Forelimb muscle (tissue), 1 donor: ENCODE measurements around the gene EEIG2. TPM values are rescaled to one million over a fixed set of nuclear protein-coding genes. Genes with fewer than 3 reads are reported as not detected.
"Not testable (repeated sequence)": the region's sequence is repeated elsewhere in the genome, so short reads cannot be mapped to it uniquely, and the experiment has no call there.

Source experiments
- DNase-seq: peaks from one replicate; pipeline ENCODE4 v3.0.0-alpha.2; 2013; ENCODE audit warnings: low read depth
- polyA plus RNA-seq: library from polyadenylated mRNA; unstranded; fragments of 120-200 nt; gene quantifications from one replicate; pipeline ENCODE4 v1.2.1, GENCODE V29; 2013; ENCODE audit not compliant: insufficient read length

The EEIG2 gene
- polyA plus RNA-seq, 1 donor = 9.7 TPM

DNA sequence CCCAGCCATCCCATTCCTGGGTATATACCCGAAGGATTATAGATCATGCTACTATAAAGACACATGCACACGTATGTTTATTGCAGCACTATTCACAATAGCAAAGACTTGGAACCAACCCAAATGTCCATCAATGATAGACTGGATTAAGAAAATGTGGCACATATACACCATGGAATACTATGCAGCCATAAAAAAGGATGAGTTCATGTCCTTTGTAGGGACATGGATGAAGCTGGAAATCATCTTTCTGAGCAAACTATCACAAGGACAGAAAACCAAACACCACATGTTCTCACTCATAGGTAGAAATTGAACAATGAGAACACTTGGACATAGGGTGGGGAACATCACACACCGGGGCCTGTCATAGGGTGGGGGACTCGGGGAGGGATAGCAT lies 12.4 kb upstream of the EEIG2 start:
- not testable (repeated sequence) for DNase-seq

DNA sequence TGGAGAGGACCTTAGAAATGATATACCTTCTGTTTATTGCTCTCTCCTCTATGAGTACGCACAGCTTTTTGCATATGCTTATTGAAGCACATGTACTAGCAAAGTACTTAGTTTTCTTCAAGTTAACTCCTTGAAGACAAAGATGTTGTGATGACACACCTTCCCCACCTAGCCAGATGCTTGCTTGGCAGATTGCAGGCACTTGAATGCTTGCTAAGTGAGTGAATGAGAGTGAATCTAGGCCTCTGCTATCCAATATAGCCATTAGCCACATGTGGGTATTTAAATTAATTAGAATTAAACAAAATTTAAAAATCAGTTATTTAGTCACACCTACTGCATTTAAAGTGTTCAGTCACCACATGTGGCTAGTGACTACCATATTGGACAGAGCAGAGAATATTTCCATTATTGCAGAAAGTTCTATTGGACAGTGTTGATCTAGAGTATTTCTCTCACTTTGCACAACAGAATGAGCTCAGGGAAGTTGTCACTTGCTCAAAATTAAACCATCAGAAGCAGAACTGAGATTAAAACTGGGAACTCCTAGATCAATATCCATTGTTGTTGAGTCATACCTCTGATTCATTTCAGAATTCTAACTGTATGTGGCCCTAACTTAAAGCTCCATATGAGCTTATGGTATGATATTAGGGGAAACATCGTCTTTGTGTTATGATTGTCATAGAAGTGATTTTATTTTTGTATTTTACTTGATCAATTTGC lies 8.6 kb upstream of the EEIG2 start:
- DNase-seq = no peak

DNA sequence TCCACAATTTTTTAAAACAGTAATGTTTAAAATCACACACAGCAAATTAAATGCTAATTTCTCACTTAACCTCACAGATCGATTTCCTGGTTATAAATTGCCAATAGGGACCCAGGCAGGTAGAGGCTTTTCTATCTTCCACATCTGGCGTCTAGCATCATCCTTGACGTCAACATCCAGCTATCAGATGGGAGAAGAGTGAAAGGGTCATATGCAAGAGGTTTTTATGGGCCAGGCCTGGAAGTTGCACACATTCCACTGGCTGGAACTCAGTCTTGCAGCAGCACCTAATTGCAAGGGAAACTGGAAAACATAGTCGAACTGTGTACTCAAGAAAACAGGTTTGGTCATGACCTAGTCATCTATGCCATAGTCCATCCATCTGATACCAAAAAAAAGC lies 6.0 kb upstream of the EEIG2 start:
- DNase-seq = no peak

DNA sequence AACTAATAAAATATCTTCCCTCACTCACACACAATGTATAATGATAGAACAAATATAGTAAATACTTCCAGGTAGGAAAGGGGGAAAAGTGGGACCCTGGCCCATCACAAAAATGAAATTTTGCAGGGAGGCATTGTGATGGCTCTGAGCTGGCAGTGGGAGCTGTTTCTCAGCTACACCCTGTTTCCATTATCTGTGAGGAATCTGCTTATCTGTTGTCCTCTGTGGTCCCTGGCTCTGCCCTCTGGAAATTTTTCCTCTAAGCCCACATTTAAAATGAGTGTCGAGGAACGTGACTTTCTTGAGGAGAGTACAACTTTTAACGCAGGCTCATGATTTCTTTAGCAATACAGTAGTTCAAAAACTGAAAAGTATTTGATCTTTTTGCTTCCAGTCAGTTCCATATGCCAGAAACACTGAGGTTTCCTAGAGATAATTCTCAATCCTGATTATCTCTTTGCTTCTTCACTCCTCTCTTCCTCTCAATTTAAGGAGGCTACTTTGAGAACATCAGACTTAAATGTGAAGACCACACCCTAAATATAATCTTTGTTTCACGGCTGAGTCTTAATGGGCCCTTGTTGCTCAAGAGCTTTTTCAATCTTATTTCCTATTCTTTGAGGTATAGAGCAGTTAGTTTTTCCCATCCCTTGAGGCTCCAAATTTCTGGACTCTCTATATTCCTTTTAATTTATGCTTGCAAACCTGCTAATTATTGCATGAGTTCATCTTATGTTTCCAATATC lies 5.0 kb upstream of the EEIG2 start:
- DNase-seq = no peak

DNA sequence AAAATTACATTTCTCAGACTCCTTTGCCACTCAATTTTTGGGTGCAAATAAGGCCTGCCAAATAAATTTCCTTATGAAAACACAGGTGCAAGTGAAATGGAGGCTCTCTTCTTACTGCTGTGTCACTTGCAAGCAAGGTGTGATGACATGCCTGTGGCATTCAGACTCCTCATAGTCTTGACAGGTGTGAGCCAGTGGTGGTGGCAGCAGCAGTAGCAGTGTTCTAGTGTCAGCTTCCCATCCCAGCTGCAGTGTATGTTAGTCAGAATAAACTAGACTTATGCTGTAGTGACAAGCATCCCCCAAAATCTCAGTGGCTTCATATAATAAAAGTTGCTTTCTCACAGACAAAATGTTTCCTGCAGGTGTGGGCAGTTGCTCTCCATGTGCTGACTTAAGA lies 3.8 kb upstream of the EEIG2 start:
- no peak for DNase-seq

DNA sequence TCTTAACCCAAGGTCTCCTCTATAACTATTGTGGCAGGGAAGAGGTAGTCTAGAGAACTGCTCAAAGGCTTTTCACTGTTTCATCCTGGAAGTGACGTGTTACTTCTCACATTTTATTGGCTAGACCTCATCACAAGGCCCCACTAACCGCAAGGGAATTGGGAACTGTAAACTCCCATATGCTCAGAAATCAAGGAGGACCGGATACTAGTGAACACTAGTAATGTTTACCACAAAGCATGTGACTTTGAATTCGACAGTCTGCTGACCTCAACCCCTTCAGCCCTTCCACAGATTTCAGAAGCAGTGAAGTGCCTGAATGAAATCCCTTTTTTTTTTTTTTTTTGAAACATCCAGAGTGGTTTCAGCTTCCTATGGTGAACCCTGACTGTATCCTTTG lies 3.4 kb upstream of the EEIG2 start:
- DNase-seq = no peak

DNA sequence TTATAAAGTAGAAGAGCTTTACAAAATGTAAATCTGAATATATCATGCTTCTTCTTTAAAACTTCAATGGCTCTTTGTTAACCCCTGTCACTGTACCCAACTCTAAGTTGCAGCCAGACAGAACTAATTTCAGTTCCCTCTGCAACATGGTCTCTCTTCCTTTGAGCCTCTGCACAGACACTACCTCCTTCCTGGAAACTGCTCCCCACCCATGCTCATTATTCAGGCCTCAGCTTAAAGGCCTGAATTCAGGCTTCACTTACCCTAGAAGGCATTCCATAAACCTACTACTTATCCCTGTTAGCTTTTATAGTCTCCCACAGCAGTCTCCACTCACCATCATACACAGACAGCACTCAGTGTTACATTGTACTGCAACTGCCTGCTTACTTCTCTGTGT lies 2.6 kb upstream of the EEIG2 start:
- DNase-seq = no peak

DNA sequence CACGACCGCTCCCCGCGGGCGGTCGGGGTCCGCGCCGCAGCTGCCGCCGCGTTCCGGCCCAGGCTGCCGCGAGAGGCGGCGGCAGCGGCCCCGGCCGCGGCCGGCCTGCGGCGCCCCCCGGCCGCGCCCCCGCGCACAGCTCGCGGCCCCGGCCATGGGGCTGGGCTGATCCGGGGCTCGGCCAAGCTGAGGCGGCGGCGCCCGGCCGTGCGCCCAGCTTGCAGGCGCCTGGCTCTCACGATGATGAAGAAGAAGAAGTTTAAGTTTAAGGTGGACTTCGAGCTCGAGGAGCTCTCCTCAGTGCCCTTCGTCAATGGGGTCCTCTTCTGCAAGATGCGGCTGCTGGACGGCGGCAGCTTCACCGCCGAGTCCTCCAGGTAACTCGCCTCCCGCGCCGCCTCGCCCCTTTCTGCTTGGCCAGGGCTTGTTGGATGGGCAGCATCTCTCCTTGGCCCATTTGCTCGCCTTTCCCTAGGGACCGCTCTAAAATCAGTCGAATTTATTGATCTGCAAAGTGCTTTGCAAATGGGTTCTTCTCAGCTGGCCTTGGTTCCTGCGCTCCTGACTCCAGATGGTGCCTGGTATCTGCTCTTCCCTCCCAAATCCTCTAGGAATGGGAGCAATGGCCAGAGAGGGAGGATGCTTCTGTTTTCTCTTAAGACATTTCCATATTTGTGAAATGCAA lies 431 bp downstream of the EEIG2 start:
- no peak for DNase-seq

DNA sequence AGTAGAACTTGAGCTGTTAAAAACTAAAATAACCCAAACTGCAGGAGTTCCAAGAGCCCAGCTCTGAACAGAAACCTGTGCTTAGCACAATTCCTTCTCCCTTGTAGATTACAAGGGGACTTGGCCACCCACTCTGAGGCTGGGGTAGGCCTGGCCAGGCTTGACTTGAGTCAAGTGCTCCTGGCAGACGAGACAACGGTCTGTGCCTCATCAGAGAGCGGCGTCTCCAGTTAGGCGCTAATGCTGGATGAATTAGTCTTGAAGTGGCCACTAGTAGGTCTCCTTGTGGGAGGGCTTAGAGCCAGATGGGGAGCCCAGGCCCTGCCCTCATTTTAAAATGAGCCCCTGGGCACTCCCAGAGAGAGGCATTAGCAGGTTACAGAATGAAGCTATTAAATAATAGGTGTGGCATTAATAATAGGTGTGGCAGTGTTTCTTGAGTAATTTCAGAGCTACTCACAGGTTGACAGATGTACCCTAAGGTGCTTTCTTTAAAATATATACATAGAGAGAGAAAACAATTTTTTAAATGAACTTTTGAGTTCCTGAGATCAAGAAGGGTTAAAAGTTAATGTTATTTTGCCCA lies 1.1 kb downstream of the EEIG2 start:
- DNase-seq = no peak

DNA sequence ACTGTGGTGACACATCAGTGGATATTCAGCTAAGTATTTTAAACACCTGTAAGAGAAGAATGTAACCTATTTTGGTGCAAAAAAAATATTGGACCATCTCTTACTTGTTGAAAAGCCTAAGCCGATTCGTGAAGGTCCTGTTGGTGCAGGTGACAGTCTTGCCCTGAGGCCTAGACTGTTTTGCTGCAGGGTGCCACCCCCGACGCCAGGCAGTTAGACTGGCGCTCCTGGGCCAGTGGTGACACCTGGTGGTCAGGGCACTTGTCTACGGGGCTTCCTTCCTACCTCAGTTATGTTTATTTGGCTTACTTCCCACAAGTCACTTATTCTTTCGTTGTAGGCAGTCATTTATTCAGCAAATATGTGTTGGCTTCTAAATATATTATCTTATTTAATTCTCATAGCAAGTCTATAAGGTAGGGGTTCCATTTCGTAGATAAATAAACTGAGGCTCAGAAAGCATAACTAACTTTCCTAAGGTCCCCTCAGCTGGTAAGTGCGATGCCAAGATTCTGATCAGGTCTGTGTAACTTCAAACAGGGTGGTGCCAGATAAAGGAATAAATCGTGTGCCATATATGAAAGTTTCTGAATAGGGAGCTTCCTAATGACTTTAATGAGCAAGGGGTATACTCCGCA lies 1.9 kb downstream of the EEIG2 start:
- DNase-seq = no peak

DNA sequence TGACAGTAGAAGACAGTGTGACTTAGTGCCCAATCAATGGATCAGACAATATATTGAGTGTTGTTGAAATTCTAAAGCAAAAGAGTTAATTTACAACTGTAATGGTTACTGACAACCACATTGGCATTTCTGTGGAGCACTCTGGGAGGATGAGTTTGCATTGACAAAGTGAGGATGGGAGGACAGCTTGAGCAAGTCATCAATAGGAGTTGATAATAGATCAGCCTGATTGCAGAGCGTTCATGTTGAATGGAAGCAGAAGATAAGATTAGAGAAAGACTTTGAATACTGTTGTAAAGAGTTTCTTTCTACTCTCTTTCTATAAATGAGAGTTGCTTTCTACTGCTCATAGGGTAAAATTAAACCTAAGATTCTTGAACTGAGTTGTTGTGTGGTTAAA lies 3.9 kb downstream of the EEIG2 start:
- DNase-seq = no peak

DNA sequence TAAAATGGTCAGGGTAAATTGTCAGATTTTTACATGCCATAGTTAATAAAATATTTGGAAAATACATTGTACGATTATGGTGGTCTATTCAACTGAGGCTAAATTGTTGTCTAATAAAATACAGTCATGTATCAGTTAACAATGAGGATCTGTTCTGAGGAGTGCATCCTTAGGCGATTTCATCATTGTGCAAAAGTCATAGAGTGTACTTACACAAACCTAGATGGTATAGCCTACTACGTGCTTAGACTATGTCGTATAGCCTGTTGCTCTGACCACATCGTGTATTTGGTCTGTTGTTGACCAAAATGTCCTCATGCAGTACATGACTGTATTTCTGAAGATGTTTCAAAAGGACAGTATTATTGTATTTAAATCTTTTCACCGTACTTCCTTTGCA lies 5.2 kb downstream of the EEIG2 start:
- DNase-seq = no peak

DNA sequence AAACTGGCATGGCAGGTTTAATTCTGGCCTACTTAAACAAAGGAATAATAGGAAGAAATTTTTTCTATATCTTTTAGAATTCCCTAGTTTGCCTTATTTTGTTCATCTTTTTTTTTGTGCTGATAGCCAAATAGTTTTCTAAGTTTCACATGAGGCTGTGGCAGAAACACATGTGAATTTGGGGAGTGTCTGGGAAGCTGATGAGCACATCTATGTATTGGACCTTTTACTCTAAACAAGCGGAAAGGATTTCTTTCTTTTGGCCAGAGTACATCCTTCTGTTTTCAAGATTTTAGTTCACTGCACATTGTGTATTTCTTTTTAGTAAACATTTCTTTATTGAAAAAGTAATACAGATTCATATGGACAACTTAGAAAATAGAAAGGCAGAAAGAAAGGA lies 5.6 kb downstream of the EEIG2 start:
- DNase-seq = no peak

DNA sequence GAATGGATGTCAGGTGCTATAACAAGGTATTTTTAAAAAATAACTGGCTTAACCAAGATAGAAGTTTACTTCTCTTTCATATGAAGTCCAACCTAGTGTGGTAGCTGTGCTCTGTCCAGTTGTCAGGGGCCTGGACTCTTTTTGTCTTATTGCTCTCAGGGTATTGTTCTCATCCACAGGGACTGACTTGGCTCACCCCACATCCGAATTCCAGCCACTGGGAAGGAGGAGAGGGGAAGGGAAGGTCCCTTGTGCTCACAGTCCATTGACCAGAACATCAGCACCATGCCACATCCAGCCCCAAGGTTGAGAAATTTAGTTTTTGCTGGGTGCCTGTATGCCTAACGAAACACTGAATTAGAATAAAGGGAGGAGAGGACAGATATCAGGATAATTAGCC lies 8.7 kb downstream of the EEIG2 start:
- no peak for DNase-seq

DNA sequence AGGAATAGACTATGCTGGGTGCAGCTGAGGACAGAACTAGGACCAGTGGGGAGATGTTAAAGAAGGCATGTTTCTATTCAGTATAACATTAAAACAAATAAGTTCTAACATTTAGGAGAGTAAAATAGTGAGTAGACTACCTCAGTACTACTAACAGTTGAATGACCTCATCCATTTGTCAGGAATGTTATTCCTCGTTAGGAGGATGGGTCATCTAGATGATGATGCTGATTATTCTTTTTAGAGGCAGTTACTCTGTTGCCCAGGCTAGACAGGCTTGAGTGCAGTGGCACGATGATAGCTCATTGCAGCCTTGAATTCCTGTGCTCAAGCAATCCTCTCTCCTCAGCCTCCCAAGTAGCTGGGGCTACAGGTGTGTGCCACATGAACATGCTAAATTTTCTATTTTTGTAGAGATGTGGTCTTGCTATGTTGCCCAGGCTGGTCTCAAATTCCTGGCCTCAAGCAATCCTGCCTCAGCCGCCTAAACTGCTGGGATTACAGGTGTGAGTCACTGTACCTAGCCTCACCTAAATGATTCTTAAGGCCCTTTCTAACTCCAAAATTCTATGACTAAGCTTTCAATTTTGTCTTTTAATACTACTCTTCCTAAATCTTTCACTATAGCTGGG lies 9.3 kb downstream of the EEIG2 start:
- DNase-seq = no peak

DNA sequence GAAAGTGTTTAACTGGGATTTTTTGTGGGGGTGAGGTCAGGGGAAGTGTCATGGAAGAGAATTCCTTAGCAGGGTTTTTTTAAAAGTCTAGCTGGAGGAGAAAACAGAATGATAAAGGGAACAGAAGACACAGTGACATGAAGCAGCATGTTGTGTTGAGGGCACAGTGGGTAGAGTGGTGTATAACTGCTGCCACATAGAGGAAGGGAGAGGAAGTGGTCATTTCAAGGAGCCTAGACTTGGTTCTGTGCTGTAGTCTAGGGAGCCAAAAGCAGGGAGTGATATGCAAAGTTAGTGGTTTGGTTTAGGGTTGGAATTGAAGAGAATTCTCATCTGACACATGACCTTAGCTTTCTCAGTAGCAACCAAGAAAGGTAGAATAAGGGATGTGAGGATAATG lies 10.2 kb downstream of the EEIG2 start:
- no peak for DNase-seq

DNA sequence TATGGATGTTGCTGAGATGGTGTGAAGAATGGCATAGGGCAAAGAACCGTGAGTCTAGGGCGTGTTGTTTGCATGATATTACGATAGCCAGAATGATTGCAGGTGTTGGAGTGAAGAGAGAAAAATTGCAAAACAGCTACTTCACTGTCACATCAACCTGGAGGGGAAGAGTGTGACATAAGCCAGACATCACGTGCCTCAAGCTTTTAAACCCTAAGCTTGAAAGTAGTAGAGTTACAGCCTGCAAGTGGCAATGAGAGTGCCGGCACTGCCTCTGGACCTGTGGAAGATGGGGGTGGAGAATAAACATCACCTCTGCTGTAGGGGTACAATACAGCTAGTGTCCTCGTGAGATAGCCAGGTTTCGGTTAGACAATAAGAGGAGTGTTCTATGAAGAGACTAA lies 11.1 kb downstream of the EEIG2 start:
- DNase-seq = no peak

DNA sequence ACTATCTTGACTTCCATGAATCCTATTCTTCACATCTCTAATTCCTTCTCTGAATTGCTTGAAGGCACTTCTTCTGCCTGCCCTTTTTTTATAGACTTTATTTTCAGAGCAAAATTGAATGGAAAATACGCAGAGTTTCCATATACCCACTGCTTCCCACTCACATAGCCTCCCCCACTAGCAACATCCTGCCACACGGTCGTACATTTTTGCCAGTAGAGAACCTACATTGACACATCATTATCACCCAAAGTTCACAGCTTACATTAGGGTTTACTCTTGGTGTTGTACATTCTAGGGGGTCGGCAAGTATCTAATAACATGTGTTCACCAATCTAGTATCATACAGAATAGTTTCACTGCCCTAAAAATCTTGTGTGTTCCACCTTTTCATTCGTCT lies 12.3 kb downstream of the EEIG2 start:
- DNase-seq = no peak

DNA sequence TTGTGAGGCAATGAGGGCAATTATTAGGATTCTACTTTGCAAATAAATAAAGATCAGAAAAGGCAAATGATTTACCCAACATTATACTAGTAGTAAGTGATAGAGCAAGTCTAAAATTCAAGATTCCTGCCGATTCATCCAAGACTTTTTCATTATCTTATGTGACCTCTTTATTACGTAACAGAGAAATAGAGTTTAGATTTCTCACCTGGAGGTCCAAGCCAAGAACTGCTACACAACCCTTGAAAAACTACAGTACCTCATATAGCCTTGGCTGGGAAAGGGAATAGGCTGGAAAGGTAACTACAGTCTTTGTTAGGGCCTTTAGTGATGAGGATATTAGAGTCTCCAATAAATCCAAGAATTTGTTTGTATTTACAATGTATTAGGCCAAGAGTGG lies 13.3 kb downstream of the EEIG2 start:
- DNase-seq = no peak

DNA sequence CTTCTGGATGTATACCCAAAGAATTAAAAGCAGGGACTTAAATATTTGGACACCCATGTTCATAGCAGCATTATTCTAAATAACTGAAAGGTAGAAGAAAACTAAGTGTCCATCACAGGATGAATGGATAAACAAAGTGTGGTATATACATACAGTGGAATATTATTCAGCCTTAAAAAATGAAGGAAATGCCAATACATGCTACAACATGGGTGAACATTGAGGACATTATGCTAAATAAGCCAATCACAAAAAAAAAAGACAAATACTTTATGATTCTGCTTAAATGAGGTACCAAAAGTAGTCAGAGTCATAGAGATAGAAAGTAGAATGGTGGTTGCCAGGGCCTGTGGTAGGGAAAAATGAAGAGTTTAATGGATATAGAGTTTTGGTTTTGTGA lies 14.1 kb downstream of the EEIG2 start:
- DNase-seq = no peak

DNA sequence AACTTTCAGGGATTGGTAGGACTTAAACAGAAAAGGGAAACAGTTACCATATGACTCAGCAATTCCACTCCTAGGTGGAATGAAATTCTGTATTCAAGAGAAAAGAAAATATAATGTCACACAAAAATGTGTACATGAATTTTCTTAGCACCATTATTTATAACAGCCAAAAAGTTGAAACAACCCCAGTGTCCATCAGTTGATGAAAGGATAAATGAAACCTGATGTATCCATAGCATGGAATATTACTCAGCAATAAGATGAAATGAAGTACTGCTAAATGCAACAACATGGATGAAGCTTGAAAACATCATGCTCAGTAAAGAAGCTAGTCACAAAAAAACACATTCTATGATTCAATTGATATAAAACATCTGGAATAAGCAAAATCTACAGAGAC lies 15.5 kb downstream of the EEIG2 start:
- DNase-seq = no peak
